ENCODE results near the gene GRIK2. TPM values are rescaled to one million over a fixed set of nuclear protein-coding genes. Genes with fewer than 3 reads are reported as not detected.

Gene GRIK2
- total RNA-seq, 1 experiment from 2014 or later = 0.29 TPM

GRCh38 chr6:101614774-101615173, 221.3 kb downstream of the GRIK2 start:
- no peak overlapping the region for H3K4me3 ChIP-seq (ENCODE audit: low read depth, low read length)
- H3K27me3 Mint-ChIP-seq (ENCODE audit: insufficient read depth, unreplicated experiment) = no peaks in the 10 kb centered on the region
- BruUV-seq (replicated peaks) = no TSS peak
- no peaks in the 10 kb centered on the region for H3K27me3 ChIP-seq (replicated peaks; ENCODE audit: control insufficient read depth, insufficient read depth, low read length)
- TF ChIP-seq CTCF (IDR thresholded peaks at IDR 0.05; ENCODE audit: insufficient read depth in 1 of 2, low read depth in 1 of 2, low read length in 1 of 2, severe bottlenecking in 1 of 2, unreplicated experiment in 1 of 2) = no peak
- no peaks in the 10 kb centered on the region for H3K36me3 Mint-ChIP-seq (ENCODE audit: insufficient read depth, unreplicated experiment)
- no peaks in the 10 kb centered on the region for H3K36me3 ChIP-seq (ENCODE audit: control insufficient read depth, insufficient read depth, low read length)
- CTCF ChIA-PET = no interaction called here
- no peak overlapping the region for H3K27ac Mint-ChIP-seq (ENCODE audit: unreplicated experiment)
- H3K4me1 Mint-ChIP-seq (ENCODE audit: low read depth, unreplicated experiment) = peaks cover 7% of the 10 kb centered on the region
- H3K4me3 Mint-ChIP-seq (ENCODE audit: unreplicated experiment) = no peak overlapping the region
- no peak for DNase-seq
- no peaks in the 10 kb centered on the region; the same call in 1 of the 2 replicates for H3K4me1 ChIP-seq
- POLR2A ChIA-PET = no interaction called here
- H3K9me3 ChIP-seq = no peaks in the 10 kb centered on the region
- intact Hi-C loops (cut with micrococcal nuclease; ENCODE audit: unreplicated experiment) = no loop called here
- H3K9me3 Mint-ChIP-seq (ENCODE audit: unreplicated experiment) = no peaks in the 10 kb centered on the region

GRCh38 chr6:101626269-101626668, 232.8 kb downstream of the GRIK2 start:
- Mint-ChIP-seq H3K27ac (ENCODE audit: unreplicated experiment) (no peak overlapping the region), H3K27me3 (ENCODE audit: insufficient read depth, unreplicated experiment) (no peaks in the 10 kb centered on the region), H3K4me1 (ENCODE audit: low read depth, unreplicated experiment) (no peaks in the 10 kb centered on the region), H3K9me3 (ENCODE audit: unreplicated experiment) (no peaks in the 10 kb centered on the region), H3K36me3 (ENCODE audit: insufficient read depth, unreplicated experiment) (no peaks in the 10 kb centered on the region), H3K4me3 (ENCODE audit: unreplicated experiment) (no peak overlapping the region)
- Histone ChIP-seq H3K9me3 (no peaks in the 10 kb centered on the region), H3K27me3 (replicated peaks; ENCODE audit: control insufficient read depth, insufficient read depth, low read length) (no peaks in the 10 kb centered on the region), H3K4me1 (no peaks in the 10 kb centered on the region), H3K4me3 (ENCODE audit: low read depth, low read length) (no peak overlapping the region), H3K36me3 (ENCODE audit: control insufficient read depth, insufficient read depth, low read length) (no peaks in the 10 kb centered on the region)
- no peak for TF ChIP-seq CTCF (IDR thresholded peaks at IDR 0.05; ENCODE audit: insufficient read depth in 1 of 2, low read depth in 1 of 2, low read length in 1 of 2, severe bottlenecking in 1 of 2, unreplicated experiment in 1 of 2)
- ChIA-PET POLR2A (no interaction called here), CTCF (no interaction called here)
- intact Hi-C loops (cut with micrococcal nuclease; ENCODE audit: unreplicated experiment) = no loop called here
- DNase-seq = no peak
- BruUV-seq (replicated peaks) = no TSS peak

GRCh38 chr6:101630941-101631340, 237.4 kb downstream of the GRIK2 start:
- Mint-ChIP-seq H3K36me3 (ENCODE audit: insufficient read depth, unreplicated experiment) (no peaks in the 10 kb centered on the region), H3K27me3 (ENCODE audit: insufficient read depth, unreplicated experiment) (peaks cover 2% of the 10 kb centered on the region), H3K27ac (ENCODE audit: unreplicated experiment) (no peak overlapping the region), H3K4me1 (ENCODE audit: low read depth, unreplicated experiment) (no peaks in the 10 kb centered on the region), H3K4me3 (ENCODE audit: unreplicated experiment) (no peak overlapping the region), H3K9me3 (ENCODE audit: unreplicated experiment) (no peaks in the 10 kb centered on the region)
- no peak for TF ChIP-seq CTCF (IDR thresholded peaks at IDR 0.05; ENCODE audit: insufficient read depth in 1 of 2, low read depth in 1 of 2, low read length in 1 of 2, severe bottlenecking in 1 of 2, unreplicated experiment in 1 of 2)
- Histone ChIP-seq H3K4me3 (ENCODE audit: low read depth, low read length) (no peak overlapping the region), H3K27me3 (replicated peaks; ENCODE audit: control insufficient read depth, insufficient read depth, low read length) (no peaks in the 10 kb centered on the region), H3K4me1 (no peaks in the 10 kb centered on the region), H3K36me3 (ENCODE audit: control insufficient read depth, insufficient read depth, low read length) (no peaks in the 10 kb centered on the region), H3K9me3 (no peaks in the 10 kb centered on the region)
- no TSS peak for BruUV-seq (replicated peaks)
- no peak for DNase-seq
- CTCF ChIA-PET = no interaction called here
- POLR2A ChIA-PET = no interaction called here
- intact Hi-C loops (cut with micrococcal nuclease; ENCODE audit: unreplicated experiment) = no loop called here
